ENCODE results near the gene CNTN1.

CNTN1 gene

GRCh38 chr12:40980427-40980961 is 288.3 kb downstream of the CNTN1 start (continued):
- no peak for TF ChIP-seq REST (tag by site-specific recombination; IDR thresholded peaks at IDR 0.05)
- TF ChIP-seq ZSCAN30 (tag by site-specific recombination; IDR thresholded peaks at IDR 0.05): no peak
- TF ChIP-seq ZNF292 (tag by site-specific recombination; IDR thresholded peaks at IDR 0.05; ENCODE audit: borderline replicate concordance, low read depth): no peak
- TF ChIP-seq ZNF362 (tag by site-specific recombination; IDR thresholded peaks at IDR 0.05): no peak
- no peak for TF ChIP-seq ZNF132 (tag by site-specific recombination; IDR thresholded peaks at IDR 0.05; ENCODE audit: borderline replicate concordance)
- no peak for TF ChIP-seq MZF1 (tag by site-specific recombination; IDR thresholded peaks at IDR 0.05; ENCODE audit: borderline replicate concordance)
- TF ChIP-seq MYNN (tag by site-specific recombination; IDR thresholded peaks at IDR 0.05; ENCODE audit: borderline replicate concordance): no peak
- no peak for TF ChIP-seq KLF17 (tag by site-specific recombination; IDR thresholded peaks at IDR 0.05)
- TF ChIP-seq ZNF398 (tag by site-specific recombination; IDR thresholded peaks at IDR 0.05): no peak
- TF ChIP-seq ZNF174 (tag by site-specific recombination; IDR thresholded peaks at IDR 0.05): no peak
- TF ChIP-seq ZNF148 (tag by site-specific recombination; IDR thresholded peaks at IDR 0.05; ENCODE audit: borderline replicate concordance): no peak

- Histone ChIP-seq H3K4me3 (ENCODE audit: low read depth, low read length) (no peak overlapping the region), H3K27ac (ENCODE audit: extremely low read depth, low read depth, low read length) (no peak overlapping the region), H3K4me1 (ENCODE audit: control insufficient read depth, insufficient read depth, low read length) (no peaks in the 10 kb centered on the region), H3K9me3 (ENCODE audit: control insufficient read depth, insufficient read depth, low read depth, low read length) (no peaks in the 10 kb centered on the region), H3K36me3 (ENCODE audit: control insufficient read depth in 2 of 2, insufficient read depth in 1 of 2, low read length in 2 of 2) (no peaks in the 10 kb centered on the region)
- ChIA-PET POLR2A (no interaction called here), CTCF (no interaction called here)
- no peak for TF ChIP-seq RBAK (tag by site-specific recombination; IDR thresholded peaks at IDR 0.05)
- TF ChIP-seq ZNF366 (tag by site-specific recombination; conservative IDR thresholded peaks at IDR 0.05): no peak
- TF ChIP-seq ZNF645 (tag by site-specific recombination; IDR thresholded peaks at IDR 0.05): no peak
- TF ChIP-seq ZNF37A (tag by site-specific recombination; IDR thresholded peaks at IDR 0.05): no peak
- TF ChIP-seq ZNF221 (tag by site-specific recombination; IDR thresholded peaks at IDR 0.05; ENCODE audit: borderline replicate concordance): no peak
- TF ChIP-seq KLF17 (tag by site-specific recombination; IDR thresholded peaks at IDR 0.05): no peak
- no peak for TF ChIP-seq ZNF426 (tag by site-specific recombination; IDR thresholded peaks at IDR 0.05)
- TF ChIP-seq ZNF48 (tag by site-specific recombination; IDR thresholded peaks at IDR 0.05): no peak
- no peak for TF ChIP-seq ZBTB11 (tag by site-specific recombination; conservative IDR thresholded peaks at IDR 0.05; ENCODE audit: low read depth)
- no peak for TF ChIP-seq ZNF544 (tag by site-specific recombination; IDR thresholded peaks at IDR 0.05)
Measured at GRCh38 chr12:40986001-40986400, 293.8 kb downstream of the CNTN1 start.

Data from HEK293 (cell line).